Stimulated activated CD8-positive, alpha-beta memory T cell treated with anti-CD3 and anti-CD28 coated beads, Interleukin-2, amount 100 ng/mL, for 1 hour (primary cell): ENCODE results near the gene CA5A.
"Not testable (repeated sequence)": the region's sequence is repeated elsewhere in the genome, so short reads cannot be mapped to it uniquely, and the experiment has no call there.

Source experiments
- DNase-seq, 2 donors: peaks; one replicate each; pipeline ENCODE4 v3.0.0-alpha.2; 2020; ENCODE audit warnings: low read depth in 2 of 2

Gene CA5A

DNA sequence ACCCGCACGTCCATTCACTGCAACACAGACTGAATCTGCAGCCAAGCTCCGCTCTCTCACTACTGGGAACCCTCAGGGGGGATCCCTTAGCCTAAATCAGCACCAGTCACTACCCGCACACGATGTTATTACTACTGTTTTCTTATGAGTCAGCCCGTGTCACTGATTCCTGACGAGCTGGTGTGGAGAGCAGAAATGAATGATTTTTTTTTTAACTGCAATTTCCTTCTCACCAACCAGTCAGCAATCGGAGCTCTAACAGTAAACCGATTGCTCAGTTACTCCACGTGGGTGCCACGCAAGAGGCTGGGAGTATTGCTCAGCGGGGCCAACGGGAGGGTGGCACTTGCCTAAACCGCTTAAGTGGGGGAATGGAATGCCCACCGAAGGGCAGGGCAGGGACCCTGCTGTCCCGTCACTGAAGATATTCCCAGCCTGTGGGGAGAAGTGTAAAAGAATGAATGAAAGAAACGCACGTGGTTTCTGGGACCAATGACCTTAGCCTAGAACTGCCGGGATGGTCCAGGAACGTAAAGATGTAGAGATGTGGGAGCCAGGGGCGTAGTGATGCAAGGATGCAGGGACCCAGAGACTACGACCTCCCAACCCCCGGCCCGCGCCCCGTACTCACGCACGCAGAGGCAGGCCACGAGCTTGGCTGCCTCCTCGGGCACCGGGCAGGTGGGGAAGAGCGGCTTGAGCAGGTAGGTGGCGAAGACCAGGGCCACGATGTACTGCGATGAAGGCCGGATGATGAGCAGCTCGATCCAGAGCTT lies 67.9 kb downstream of the CA5A start:
- not testable (repeated sequence) for DNase-seq

DNA sequence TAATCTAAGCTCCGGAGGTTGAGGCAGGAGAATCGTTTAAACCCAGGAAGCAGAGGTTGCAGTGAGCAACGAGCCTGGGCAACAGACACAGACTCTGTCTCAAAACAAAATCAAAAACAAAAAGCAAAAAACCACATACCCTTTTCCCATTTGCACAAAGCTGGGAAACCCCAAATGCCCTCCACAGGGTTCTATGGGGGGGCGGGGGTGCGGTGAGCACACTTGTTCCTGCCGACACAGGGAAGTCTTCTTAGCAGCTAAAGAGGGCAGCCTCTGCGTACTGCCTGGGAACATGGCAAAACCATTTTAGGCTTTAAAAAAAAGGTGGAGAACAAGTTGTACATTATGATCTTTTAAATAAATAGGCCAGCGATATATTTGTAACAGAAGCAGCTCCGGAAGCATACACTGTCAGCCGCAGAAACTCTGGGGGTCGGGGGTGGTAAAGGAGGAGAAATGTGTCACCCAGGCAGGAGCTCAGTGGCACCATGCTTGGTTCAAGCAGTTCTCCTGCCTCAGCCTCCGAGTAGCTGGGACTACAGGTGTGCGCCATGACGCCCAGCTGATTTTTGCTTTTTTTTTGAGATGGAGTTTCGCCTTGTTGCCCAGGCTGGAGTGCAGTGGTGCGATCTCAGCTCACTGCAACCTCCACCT lies 70.3 kb downstream of the CA5A start:
- DNase-seq = not testable (repeated sequence)

DNA sequence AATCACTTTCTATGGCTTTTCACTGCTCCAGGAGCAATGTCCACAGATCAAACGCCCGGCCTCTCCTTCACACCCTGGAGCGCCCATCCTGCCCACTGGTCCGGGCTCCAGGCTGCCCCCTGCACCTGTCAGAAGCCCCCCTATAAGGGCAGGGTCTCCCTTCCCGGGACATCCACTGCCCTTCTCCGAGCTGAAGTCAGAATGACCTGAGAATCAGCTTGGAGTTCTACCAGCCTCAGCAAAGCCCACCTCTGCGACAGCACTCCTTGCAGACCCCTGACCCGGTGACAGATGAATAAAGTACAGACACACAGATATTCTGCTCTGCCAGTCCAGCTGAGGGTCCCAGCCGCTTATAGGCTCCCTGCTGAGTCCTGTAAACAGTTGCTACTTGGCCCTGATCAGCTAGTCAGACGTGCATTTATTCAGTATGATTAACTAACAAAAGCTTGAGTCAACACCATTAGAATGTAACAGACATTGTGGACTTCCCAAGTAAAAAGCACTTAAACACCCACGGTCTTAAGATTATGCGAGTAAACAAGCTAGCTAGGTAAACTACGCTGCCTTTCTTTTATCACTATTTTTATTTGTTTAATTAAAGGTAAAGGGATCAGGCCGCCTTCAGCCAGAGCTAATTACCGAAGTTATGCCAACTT lies 71.9 kb downstream of the CA5A start:
- no peak for DNase-seq

DNA sequence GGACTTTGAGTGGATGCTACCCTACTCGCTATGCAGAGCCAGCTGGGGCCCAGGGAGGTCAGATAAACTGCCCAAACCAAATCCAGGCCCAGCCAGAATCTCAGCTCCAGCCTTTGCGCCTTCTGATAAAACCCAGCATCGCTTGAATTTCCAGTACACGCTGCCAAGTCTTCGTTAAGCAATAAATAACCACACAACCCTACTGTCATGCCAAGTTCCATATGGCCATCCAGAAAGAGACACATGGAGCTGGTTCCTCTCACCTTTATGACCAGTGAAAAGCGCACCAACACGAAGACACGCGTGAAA lies 73.0 kb downstream of the CA5A start:
- not testable (repeated sequence) for DNase-seq

DNA sequence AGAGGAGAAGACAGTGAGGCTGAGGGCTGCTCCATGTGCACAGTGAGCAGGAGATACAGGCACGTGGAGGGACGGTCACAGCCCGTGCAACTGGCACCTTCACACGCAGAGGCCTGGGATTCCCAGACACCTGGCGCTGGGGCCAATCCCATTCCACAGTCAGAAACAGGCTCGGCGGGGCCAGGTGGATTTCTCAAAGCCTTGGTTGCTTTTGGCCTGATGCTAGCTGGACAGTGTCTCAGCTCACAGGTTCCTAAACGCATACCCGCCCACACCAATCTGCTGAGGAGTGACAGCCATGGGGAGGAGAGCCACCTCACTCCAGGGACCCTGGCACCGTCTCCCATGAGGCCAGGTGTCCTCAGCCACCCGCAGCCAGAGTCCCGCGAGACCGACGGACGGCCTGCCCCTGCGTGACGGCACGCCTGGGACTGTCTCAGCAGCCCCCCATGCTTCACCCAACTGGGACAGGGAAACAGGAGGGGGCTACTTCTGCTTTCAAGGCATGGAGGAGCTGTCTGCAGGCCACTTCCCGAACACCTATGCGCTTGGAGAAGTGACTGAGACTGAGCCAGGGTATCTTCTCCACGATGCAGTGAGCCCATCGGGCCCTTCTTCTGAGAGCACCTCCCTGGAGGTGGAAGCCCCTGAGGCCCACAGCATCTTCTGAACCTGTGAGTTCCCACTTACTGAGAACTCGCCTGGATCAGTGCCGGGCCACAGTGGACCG lies 73.6 kb downstream of the CA5A start:
- not testable (repeated sequence) for DNase-seq

DNA sequence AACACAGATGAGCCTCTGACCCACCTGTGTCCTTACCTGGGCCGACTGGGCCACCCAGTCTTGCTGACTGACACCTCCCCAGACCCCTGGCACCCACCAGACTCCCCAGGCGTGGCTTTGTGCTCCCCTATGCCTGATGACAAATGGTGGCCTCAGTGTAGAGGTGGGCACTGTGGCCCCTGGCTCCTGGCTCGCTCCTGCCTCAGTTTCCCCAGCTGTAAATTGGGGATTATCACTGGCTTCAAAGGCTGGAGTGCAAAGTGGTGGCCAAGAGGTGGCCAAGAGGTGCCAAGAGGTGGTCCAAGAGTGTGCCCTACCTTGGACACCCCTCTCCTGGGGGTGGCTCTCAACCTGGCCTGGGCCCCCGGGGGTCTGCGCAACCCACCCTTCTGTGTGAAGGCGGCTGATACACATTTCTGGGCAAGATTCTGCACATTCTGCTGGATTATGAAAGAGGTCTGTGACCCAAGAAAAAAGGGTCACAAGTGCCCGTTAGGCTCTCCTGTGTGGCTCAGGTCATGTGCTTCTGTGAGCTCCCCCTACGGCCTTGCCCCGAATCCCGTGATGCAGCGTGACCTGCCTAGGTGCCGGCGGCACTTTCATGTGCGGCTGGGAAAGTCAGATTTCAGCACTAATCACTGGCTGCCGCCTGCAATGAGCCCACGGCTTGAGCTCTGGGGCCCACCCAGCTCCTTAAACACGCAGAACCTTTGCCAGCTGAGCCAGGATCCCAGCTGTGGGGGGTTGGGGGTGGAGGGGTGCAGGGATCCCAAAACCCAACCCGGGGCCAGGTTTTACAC lies 74.8 kb downstream of the CA5A start:
- not testable (repeated sequence) for DNase-seq

DNA sequence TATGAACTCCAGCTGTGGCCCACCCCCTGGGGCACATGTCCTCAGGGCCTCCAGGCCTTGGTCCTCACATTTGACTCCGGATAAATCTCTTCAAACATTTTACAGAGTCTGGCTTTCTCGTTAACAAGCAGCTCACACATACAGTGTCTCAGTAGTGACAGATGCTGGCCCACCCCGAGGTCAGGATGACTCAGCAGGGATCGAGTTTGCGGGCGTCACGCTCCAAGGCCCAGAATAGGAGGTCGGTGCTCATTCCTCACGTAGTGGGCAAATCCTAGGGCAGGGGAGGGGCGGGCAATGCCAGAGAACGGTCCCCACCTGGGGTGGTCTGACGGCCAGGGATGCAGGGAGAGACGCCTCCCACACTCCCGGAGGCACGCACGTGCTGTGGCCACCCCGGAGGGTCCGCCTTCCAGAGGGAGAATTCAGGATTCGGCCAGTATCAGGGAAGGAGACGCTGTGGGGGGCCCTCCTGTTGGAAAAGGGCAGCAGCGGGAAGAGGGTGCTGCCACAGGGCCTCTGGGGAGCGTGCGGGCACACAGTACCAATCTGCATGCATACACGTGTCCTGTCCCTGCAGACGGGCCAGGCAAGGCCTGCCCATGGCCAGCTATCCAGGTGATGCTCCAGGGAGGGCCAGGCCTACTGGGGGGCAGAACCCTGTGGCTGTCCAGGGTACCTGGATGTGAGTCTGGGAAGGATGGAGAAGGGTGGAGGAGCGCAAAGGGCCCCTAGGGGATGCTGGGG lies 75.6 kb downstream of the CA5A start:
- DNase-seq = no peak

DNA sequence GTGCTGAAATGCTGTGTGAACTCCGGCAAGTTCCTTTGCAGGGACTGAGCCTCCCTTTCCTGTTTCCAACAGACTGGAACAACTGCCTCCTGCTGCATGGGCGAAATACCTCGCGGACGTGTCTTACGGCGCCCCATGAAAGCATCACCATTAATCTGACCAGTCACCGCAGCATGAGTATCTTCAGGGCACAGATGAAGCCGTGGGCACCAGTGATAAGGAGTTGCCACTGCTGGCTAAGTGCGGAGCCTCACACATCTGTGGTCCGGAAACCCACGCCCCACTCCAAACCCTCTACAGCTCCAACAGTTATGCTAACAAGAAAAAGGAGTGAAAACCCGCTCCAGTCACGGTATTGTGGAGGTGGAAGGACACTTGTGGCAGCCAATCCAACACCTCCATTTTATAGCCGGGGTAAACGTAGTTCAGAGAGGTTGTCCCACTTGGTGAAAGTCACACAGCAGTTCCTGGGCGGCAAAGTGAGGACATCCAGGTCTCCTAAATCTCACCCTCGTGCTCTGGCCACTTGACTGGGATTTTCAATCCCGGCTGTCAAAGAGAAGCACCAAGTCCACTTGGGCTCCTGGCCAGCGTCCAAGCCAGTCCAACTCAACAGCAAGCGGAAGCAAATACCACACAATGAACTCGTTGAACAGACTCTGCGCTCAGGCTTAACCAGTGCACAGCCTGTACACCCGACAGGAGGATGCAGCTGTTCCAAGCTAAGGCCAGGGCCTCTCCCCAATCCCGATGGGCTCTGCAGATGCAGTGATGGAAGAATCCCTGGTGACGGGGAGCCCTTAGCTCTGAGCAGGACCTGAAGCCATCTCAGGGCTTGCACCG lies 78.0 kb downstream of the CA5A start:
- not testable (repeated sequence) for DNase-seq

DNA sequence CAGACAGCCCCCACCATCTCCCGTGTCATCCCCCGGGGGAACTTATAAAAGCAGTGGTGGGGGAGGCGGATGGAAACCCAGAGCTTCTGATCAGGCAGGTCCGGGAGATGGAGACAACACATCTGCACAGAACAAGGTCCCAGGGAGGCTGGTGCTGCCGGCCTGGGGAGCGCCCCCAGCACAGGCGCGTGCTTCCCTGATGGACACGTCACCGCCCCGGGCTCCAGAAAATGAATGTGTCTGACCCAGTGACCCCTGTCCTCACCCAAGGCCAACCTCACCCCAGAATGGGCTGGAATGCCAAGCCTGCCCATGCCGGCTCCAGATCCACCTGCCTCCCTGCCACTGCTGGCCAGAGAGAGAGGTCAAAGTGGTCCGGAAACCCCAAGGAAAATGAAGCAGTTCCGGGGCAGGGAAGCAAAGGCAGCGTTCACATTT lies 79.5 kb downstream of the CA5A start:
- DNase-seq = no peak

DNA sequence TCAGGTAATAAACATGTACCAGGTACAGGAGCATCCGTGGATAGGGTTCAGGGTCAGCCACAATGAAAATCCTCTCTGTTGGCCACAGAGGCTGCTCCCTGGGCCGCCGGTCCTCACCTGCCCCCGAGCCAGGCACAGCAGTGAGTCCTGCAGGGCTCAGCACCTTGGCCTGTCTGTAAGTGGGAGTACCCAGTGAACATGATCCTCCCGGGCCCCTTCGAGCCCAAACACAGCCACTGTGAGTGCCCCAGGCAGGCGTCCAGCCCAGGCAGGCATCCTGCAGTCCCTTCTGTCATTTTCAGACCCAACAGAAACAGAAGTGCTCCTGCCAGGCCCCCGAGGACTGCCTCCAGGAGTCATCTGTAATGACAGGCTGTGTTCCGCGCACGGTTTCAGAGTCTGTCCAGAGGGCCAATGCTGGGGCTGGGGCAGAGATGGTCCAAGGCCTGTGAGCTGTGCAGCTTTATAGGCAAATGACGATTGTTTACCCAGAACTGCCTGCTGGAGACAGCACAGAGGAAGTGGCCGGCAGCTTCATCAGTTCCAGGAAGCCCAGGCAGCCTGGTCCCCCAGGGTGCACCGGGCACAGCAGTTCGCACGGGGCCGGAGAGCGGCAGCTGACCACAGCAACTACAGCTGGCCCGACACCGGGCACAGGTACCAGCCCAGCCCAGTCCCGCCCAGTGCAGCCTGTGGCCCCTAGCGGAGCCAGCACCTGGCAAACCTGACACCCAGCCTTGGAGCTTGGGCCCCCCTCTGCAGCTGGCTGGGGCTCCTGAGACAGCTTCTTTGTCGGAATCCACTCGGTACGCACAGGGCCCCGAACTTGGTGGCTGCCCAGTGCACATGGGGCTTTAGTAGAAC lies 80.2 kb downstream of the CA5A start:
- DNase-seq = no peak

DNA sequence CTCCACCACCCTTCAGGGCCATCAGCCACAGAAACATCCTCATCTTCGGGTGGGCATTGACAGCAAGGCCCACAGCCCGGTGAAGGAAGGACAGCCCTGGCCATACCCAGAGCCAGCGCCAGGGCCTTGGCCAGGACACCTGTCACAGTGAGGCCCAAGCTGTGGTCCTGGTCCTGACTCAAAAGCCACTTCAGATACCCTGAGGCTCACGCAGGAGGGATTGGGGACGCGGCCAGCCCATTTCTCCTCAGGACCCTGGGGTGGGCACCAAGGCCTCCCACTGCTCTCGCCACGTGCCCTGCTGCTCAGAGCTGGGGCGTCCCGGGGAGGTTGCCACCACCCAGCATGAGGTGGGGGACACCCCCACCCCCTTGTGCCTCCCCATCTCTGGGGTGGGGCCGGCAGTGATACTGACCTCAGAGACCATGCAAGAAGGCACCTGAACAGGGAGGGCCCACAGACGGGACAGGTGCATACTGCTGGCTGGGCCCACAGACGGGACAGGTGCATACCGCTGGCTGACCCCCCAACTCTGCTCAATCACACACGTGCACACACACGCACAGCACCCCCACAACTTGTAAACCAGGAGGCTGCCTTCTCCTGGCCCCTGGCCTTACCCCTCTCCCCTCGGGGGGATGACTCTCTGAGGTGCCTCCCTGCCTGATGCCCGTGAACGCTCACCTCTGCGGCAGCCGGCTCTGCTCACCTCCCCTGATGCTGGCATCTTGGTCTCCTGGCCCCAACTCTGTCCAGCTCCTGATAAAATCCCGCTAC lies 81.2 kb downstream of the CA5A start:
- no peak for DNase-seq

DNA sequence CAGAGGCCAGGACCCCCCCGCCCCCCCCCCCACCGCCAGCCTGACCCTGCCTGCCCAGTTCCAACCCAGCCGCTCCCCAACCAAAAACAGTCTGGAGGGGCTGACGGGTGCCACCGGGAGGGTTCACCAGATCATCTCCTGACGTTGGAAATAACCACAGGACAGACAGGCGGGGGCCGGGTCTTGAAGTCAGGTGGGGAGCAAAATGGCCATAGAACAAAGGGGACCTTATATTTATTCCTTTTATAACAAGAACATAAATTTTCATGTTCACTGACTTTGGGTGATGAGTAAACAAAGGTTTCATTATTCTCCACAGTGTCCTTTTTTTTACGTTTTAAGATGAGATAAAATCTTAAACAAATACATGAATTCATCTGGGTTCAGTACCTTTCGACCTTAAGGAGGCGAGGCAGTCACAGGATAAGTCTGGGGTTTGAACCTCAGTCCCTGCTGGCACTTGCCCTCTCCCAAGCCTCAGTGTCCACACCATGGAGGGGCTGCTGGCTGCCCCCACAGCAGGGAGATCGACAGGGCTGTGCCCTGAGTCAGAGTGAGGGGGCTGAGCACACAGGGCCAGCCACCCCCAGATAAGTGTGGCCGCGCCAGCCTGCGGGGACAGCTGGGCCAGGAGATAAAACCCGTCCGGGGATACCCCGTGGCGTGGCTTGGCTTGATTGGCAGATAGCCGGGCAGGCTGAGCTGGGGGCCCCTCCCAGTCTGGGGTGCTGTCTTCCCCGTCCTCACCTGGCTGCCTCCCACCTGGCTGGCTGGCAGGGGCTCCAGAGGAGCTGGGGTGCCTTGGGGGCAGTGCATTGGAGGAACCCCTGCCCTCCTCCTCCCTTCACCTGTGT lies 82.0 kb downstream of the CA5A start:
- DNase-seq = no peak

DNA sequence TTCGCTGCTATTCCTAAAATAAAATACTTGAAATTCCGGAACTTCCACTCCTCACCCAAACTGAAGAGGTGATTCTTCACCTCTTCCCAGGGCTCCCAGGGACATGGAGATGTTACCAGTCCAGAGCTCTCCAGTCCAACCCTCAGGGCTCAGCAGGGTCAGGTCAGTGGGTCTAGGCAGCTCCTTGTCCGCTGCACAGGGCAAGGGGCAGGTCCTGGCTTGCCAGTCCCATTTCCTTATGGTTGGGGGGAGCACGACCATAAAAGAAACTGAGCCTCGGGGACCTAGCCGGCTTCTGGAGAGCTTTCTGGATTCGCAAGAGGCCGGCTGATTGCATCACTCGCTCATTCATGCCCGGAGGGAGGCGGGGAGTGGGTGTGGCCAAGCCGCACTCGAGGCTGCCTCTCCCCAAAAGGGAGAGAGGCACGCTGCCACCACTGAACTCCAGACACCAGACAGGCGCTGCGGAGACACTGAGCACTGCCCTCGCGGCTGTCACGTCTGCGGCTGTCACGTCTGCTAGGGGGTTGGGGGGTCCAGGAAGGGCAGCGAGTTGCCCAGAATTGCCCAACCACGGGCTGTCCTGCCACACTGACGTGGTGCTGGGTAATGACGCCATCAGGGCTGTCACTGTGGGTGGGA lies 82.8 kb downstream of the CA5A start:
- DNase-seq = peak; percentile 74 to 76

DNA sequence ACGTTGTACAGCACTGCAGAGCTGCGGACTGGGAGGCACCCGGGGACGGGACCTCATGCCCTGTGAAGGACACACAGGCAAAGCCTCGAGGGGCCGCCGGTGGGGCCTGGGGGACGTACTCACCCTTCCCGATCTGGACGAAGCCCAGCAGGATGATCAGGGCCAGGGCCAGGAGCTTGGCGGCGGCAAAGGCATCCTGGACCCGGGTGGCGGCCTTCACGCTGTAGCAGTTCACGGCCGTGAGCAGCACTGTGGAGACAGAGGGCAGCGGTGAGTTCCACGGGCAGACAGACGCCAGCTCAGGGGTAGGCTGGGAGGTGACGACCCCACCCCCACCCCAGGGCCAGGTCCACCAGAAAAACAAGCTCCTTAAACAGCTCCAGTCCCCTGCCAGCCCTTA lies 84.7 kb downstream of the CA5A start:
- DNase-seq = no peak

DNA sequence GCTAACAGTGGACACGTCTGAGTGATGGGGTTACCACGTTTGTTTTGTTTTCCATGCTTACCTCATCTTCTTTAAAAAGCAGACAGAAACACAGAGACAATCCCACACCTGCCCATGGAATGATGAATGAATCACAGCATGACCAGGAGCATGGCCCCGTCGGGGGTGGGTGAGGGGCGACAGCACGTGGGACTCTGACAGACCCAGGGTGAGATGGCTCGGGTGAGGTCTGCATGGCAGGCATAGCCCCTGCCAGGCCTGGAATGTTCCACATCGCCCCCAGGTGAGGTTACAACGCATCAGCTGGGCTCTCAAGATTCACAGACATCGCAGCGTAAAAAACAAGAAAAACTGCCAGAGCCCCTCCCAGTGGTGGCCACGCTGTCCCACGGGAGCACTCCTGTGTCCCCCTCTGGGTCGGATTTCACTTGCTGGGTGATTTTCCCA lies 85.2 kb downstream of the CA5A start:
- DNase-seq = no peak
